Stimulated activated CD4-positive, alpha-beta T cell treated with anti-CD3 and anti-CD28 coated beads, Interleukin-1b, Interleukin-23, amount 100 ng/mL, for 4 hours (primary cell): ENCODE data around the gene RHOG.
A peak's percentile ranks its signal among the peaks of the same experiment; 100 is the strongest.

ENCODE experiments used
- DNase-seq, 2 donors: peaks; one replicate each; pipeline ENCODE4 v3.0.0-alpha.2; 2020; ENCODE audit warnings: low read depth in 2 of 2

Gene RHOG

GRCh38 chr11:3859373-3859881 is 18.7 kb upstream of the RHOG start:
- DNase-seq, result no peak

- no peak for DNase-seq
Measured at GRCh38 chr11:3857628-3858027, 16.9 kb upstream of the RHOG start.

- no peak for DNase-seq
Measured at GRCh38 chr11:3856856-3857553, 16.2 kb upstream of the RHOG start.

- no peak for DNase-seq
Measured at GRCh38 chr11:3855808-3856491, 15.2 kb upstream of the RHOG start.

- DNase-seq, result peak; percentile 96 to 98
Measured at GRCh38 chr11:3854977-3855807, 14.4 kb upstream of the RHOG start, which contains the start of gene STIM1. Gene STIM1 (plus strand): TSS chr11:3855664. CDS start chr11:3856271, 607 bp downstream.

GRCh38 chr11:3854660-3854976 is 13.9 kb upstream of the RHOG start:
- DNase-seq, result no peak

GRCh38 chr11:3853899-3854659 is 13.3 kb upstream of the RHOG start:
- DNase-seq, result peak; percentile 35 to 50

- DNase-seq, result no peak
Measured at GRCh38 chr11:3853545-3853842, 12.7 kb upstream of the RHOG start.

- peak in 1 of 2 donors; percentile 62 for DNase-seq
Measured at GRCh38 chr11:3849297-3849874, 8.6 kb upstream of the RHOG start.

GRCh38 chr11:3845670-3846069 is 4.9 kb upstream of the RHOG start:
- DNase-seq, result no peak

GRCh38 chr11:3845246-3845645 is 4.5 kb upstream of the RHOG start:
- DNase-seq, result no peak

- DNase-seq, result no peak
Measured at GRCh38 chr11:3843326-3843725, 2.6 kb upstream of the RHOG start.

- peak in 1 of 2 donors; percentile 92 for DNase-seq
Measured at GRCh38 chr11:3841426-3842350, 929 bp upstream of the RHOG start.

- DNase-seq, result peak in 1 of 2 donors; percentile 38
Measured at GRCh38 chr11:3840004-3840869, 522 bp downstream of the RHOG start.

- no peak for DNase-seq
Measured at GRCh38 chr11:3838504-3838903, 2.3 kb downstream of the RHOG start.

GRCh38 chr11:3837793-3838192 is 3.0 kb downstream of the RHOG start:
- no peak for DNase-seq

- DNase-seq, result no peak
Measured at GRCh38 chr11:3836903-3837302, 3.9 kb downstream of the RHOG start.

- DNase-seq, result no peak
Measured at GRCh38 chr11:3835751-3836150, 5.0 kb downstream of the RHOG start.

- DNase-seq, result no peak
Measured at GRCh38 chr11:3834664-3835461, 5.9 kb downstream of the RHOG start.
